Panc1 (cell line): ENCODE results near the gene RHOT2. TPM values are rescaled to one million over a fixed set of nuclear protein-coding genes. Genes with fewer than 3 reads are reported as not detected.

Source experiments
- ATAC-seq: fragments of 200-7000 bp; cut with Tn5 transposase; 2 replicates; pipeline ENCODE4 v1.9.1; 2020; ENCODE audit warnings: mild to moderate bottlenecking, moderate library complexity
- BruUV-seq: library from RNA; stranded (reverse); fragments of 400-500 nt; replicated peaks from 2 replicates; lab custom pipeline; 2021; lab: Mats Ljungman, UMichigan
- CTCF ChIA-PET: fragments of 300-600 bp; sonication (Branson Sonifier 250); formaldehyde crosslinking; loops from one replicate; lab custom pipeline; 2022; ENCODE audit warnings: antibody characterized with exemption; lab: Charles Lee
- POLR2A ChIA-PET: fragments of 300-600 bp; sonication (Branson Sonifier 250); formaldehyde crosslinking; loops from one replicate; lab custom pipeline; 2022; ENCODE audit warnings: antibody characterized with exemption; lab: Charles Lee
- DNase-seq: peaks from one replicate; pipeline ENCODE4 v3.0.0-alpha.2; 2010; ENCODE audit warnings: low read depth, low spot score
- H3K27ac ChIP-seq: 2 replicates; pipeline ENCODE4 v1.5.1; 2011; ENCODE audit warnings: mild to moderate bottlenecking, low read length, inconsistent platforms
- H3K27me3 ChIP-seq: fragments of 200-500 bp; sonication (Bioruptor generic); 2 replicates; pipeline ENCODE4 v1.6.0; 2014; ENCODE audit warnings: low read length, inconsistent platforms; ENCODE audit not compliant: control insufficient read depth, insufficient read depth
- H3K36me3 ChIP-seq: fragments of 200-500 bp; sonication (Bioruptor generic); 2 replicates; pipeline ENCODE4 v1.5.1; 2014; ENCODE audit warnings: inconsistent platforms, mild to moderate bottlenecking, low read length, moderate library complexity; ENCODE audit not compliant: control insufficient read depth, insufficient read depth
- H3K4me1 ChIP-seq: 2 replicates; pipeline ENCODE4 v1.5.1; 2011; ENCODE audit warnings: inconsistent platforms, mild to moderate bottlenecking, low read length, moderate library complexity; ENCODE audit not compliant: control insufficient read depth, insufficient read depth
- H3K4me3 ChIP-seq, 2 experiments: 2 replicates each; pipeline ENCODE4 v1.5.1; 2011 to 2012; ENCODE audit warnings: low read depth in 2 of 2, low read length in 2 of 2, mild to moderate bottlenecking in 2 of 2, inconsistent platforms in 1 of 2, moderate library complexity in 1 of 2
- H3K9me3 ChIP-seq: fragments of 200-500 bp; sonication (Bioruptor generic); 2 replicates; pipeline ENCODE4 v1.5.1; 2014; ENCODE audit warnings: low read depth, mild to moderate bottlenecking, inconsistent platforms, low read length, moderate library complexity; ENCODE audit not compliant: control insufficient read depth, insufficient read depth
- CTCF ChIP-seq: fragments of 450-650 bp; IDR thresholded peaks from 2 replicates; pipeline ENCODE4 v1.5.1; 2017; ENCODE audit warnings: mild to moderate bottlenecking
- POLR2AphosphoS5 ChIP-seq: IDR thresholded peaks from 2 replicates; pipeline ENCODE4 v1.6.1; 2012; ENCODE audit warnings: mild to moderate bottlenecking, low read depth, low read length, moderate library complexity
- REST ChIP-seq, 2 experiments: IDR thresholded peaks; 2 replicates each; pipeline ENCODE4 v1.6.1; 2011 to 2012; ENCODE audit warnings: low read depth in 2 of 2, control low read depth in 1 of 2, low read length in 1 of 2, mild to moderate bottlenecking in 1 of 2, moderate library complexity in 1 of 2; ENCODE audit not compliant: insufficient read depth in 1 of 2
- SIN3A ChIP-seq: IDR thresholded peaks from 2 replicates; pipeline ENCODE4 v1.6.1; 2012; ENCODE audit warnings: low read depth, mild to moderate bottlenecking, low read length, moderate library complexity, borderline replicate concordance; ENCODE audit not compliant: insufficient read depth
- TCF7L2 ChIP-seq: IDR thresholded peaks from 2 replicates; pipeline ENCODE4 v1.6.1; 2011; ENCODE audit warnings: mild to moderate bottlenecking, low read depth, low read length, inconsistent platforms
- in situ Hi-C: cut with HindIII; loops from 2 replicates; pipeline ENCODE4 v1.10.0; 2016; ENCODE audit warnings: low sequenced_read_pairs, low pct_unique_long_range_greater_than_20kb
- intact Hi-C: fragments of 100-400 bp; cut with micrococcal nuclease; formaldehyde crosslinking; loops from one replicate; pipeline ENCODE4 v1.10.0; 2022; ENCODE audit not compliant: unreplicated experiment
- total RNA-seq: library from RNA; stranded (reverse); gene quantifications from one replicate; pipeline ENCODE4 v1.2.1, GENCODE V29; 2021; ENCODE audit not compliant: unreplicated experiment

The RHOT2 gene
- total RNA-seq, 1 experiment from 2014 or later = 195 TPM

GRCh38 chr16:708959-709358 lies 41.0 kb downstream of the RHOT2 start:
- CTCF ChIA-PET = interaction anchor here (1.9 kb wide), 1 partner anchor 76 kb away, joined by 4 read pairs; no protein-coding TSS in a partner anchor
- no TSS peak for BruUV-seq

More at GRCh38 chr16:708959-709358, 41.0 kb downstream of the RHOT2 start:
- Histone ChIP-seq H3K27ac (no peak overlapping the region), H3K27me3 (no peaks in the 10 kb centered on the region), H3K4me1 (peaks cover 34% of the 10 kb centered on the region), H3K9me3 (no peaks in the 10 kb centered on the region), H3K36me3 (peaks cover 5% of the 10 kb centered on the region; the same call in 1 of the 2 replicates), H3K4me3 (no peak overlapping the region)
- TF ChIP-seq CTCF (no peak), POLR2AphosphoS5 (no peak), TCF7L2 (no peak), REST (IDR thresholded peaks at IDR 0.05; ENCODE audit: insufficient read depth in 1 of 2, low read depth in 2 of 2, low read length in 1 of 2) (no peak), SIN3A (no peak)
- ATAC-seq = no peak
- POLR2A ChIA-PET = no interaction called here
- intact Hi-C loops = no loop called here
- DNase-seq = no peak
- in situ Hi-C loops = no loop called here
